T-helper 22 cell (primary cell): Measurements from ENCODE around the gene MAP4K3.
"Not testable (repeated sequence)": the region's sequence is repeated elsewhere in the genome, so short reads cannot be mapped to it uniquely, and the experiment has no call there.

Experiments used
- DNase-seq: peaks from one replicate; pipeline ENCODE4 v3.0.0-alpha.2; 2020; ENCODE audit warnings: low read depth

Gene MAP4K3

DNA sequence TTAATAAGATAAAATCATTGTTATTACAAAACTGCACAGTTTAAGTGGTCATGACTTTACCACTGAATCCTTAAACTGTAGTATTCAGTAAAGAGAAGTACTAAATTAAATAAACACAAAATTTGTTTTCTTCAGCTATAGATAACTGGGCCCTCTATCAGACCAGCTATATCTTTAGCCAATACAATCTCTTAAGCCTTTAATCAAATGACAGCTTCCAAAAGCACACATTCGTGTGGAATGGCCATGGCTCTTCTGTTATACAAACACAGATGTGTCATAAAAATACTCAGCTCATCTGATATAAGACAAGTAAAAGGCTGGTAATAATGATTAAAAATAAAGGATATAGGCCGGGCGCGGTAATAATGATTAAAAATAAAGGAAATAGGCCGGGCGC, 135.7 kb downstream of the MAP4K3 start:
- DNase-seq, result no peak

DNA sequence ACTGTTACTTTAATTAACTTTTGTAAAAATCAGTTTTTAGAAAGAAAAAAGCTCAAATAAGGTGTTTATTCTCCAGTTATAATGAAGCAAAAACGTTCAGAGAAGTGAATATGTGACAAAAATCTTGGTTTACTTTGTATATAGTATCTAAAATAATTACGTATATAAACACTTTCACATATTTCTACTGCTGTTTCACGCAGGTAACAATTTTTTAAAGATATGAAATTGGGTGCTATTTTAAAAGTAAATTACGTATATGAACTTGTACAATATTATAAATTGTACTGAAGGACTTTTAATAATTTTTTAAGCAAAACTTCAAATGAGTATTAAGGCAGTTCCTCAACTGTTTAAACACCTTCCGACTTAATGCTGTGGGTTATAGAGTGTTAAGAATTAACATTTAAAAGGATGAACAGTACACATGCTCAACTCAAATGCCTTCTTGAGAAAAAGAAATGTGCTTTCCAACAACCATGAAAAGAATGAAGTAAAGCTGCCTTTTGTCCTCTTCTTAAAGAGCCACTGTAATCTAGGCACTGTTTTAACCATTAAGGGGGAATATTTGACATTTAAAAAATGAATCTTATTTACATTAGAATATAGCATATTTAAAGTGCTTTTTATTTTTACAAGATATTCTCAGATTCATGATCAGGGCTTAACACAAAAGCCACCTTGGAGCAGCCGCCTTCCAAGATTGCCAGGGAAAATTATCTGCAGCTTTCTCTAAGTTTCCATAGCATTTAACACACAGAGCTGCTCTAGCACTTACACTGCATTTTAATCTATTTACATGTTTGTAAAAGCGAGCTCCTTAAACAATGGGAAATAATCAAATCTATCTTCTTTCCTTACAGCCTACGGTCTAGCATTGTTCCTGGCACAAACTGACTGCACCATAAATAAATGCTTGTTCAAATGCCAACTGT, 136.8 kb downstream of the MAP4K3 start:
- DNase-seq, result no peak

DNA sequence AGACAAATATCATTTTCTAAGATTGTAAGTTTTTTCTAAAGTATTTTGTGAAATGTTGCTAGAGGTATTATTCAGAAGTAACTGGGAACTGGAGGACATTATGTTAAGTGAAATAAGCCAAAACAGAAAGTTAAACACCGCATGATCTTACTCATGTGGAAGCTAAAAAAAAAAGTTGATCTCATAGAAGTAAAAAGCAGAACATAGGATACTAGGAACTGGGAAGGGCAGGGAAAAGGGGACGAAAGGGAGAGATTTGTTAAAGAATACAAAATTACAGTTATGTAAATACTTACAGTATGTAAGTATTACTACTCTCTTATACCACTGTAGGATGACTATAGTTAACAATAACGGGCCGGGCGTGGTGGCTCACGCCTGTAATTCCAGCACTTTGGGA, 146.7 kb downstream of the MAP4K3 start:
- no peak for DNase-seq

DNA sequence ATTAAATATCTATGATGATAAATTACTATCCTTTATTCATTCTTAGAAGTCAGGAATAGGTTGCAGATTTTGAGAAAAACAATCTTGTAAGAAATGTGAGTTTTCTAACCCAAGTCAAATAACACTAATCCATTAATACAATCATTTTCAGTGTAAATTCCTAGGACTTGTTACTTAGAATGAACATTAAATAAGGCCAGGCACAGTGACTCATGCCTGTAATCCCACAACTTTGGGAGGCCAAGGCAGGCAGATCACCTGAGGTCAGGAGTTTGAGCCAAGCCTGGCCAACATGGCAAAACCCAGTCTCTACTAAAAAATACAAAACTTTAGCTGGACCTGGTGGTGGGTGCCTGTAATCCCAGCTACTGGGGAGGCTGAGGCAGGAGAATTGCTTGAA, 147.5 kb downstream of the MAP4K3 start:
- DNase-seq, result no peak

DNA sequence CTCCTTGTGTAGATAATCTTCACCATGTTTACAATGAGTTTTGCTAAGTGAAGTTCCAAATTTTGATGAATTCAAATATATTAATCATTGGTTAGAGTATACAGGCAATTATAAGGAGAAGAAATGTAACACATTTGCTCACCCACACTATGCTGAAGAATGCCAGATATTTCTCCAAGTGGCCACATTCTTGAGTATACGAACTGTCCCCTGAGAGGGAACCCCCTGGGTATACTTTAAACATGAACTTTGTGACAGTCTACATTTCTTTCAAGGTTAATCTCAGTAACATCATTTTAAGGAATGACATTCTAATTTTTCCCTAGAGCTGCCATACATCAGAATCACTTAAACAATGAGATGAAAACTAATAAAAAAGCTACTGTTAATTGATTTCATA, 153.5 kb downstream of the MAP4K3 start:
- DNase-seq, result no peak

DNA sequence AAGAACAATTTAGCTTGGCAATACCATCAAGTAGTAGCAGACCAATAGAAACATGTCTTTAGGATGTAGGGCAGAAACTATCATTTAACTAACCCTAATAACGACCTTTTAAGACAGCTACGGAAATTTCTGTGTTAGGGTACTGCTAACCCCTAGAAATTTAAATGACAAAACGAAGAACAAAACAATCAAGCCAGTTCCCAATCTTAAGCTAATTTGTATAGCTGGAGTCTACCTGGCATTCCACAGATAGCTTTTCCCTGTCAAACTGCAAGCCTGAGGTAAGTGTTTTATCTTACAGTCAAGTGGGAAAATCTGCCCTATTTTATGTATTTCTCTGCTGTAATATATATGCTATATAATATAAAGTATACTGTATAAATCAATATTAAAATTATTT, 155.7 kb downstream of the MAP4K3 start:
- no peak for DNase-seq

DNA sequence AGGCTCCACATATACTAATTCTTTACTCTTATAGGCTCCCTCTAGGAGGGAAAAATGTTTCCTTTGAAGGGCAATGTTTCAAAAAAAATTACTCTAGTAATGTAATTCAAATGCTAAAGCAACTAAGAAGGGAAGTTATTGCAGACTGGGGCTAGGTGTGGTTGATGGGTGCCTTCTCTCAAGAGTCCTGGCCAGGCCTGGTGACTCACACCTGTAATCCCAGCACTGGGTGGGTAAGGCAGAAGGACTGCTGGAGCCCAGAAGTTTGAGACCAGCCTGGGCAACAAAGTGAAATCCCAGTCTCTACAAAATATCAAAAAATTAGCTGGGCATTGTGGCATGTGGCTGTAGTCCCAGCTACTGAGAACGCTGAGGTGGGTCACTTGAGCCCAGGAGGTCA, 162.1 kb downstream of the MAP4K3 start:
- DNase-seq, result no peak

DNA sequence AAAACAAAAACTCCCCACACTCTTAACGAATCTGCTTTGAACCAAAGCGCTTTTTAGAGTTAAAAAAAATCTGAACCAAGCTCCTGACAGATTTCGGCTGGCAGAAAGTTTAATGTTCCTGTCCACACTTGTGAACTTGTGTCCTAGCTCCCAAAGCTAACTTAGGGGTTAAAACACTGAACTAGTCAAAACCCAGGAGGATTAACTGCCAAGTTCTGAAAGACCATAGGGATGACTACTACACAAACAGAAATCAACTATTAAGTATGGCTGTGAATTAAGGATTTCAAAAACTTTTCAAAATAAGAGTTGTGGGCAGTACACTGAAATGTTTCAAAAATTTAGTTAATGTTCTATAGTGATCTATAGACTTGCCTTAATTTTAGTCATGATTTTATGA, 167.1 kb downstream of the MAP4K3 start:
- DNase-seq, result no peak

DNA sequence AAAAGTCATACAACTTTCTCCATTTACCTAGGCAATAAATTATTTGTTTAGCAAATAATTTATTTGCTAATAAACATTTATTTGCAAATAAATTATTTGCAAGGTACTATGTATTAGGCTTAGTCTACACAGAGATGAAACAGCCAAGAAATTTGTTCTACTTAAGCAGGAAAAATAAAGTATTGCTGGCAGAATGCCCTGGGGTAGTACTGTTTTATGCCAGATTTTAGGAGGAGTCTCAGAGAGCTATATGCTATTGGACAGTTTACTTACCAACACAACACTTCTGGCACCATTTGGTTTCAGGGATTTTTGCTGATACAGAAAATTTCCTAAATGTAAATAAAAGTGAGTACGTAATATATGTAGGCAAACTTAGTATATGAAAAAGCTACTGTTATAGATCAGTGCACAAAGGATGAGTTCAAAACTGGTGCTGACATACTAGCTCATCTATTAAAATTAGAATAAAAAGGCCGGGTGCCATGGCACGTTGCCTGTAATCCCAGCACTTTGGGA, 170.1 kb downstream of the MAP4K3 start:
- no peak for DNase-seq

DNA sequence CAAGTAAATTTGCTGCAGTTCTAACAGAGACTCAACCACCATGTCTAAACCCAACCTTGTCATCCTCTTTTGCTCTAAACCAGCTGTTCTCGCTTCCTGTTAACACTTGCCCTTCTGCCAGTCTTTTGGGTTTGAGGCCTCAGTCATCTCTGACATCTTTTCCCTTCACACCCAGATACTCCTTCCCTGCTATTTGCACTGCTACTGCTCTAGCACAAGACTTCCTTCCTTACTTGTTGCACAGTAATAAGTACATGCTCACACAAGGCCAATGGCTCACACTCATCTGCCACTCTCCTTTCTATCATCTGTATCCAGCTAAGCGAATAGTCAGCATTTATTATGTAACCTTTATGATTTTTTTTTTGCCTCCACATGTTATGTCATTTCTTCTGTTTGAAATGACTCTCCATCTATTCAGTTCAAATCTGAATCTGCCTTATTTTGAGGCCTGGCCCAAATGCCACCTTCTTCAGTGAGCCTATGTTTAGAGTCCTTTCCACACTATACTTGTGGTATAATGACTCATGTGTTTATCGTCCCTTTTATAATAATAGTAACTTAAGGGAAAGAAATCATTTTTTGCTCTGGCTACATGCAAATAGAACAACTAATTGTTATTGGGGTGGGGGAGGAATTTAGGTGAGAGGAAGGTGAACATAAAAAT, 170.8 kb downstream of the MAP4K3 start:
- DNase-seq, result no peak

DNA sequence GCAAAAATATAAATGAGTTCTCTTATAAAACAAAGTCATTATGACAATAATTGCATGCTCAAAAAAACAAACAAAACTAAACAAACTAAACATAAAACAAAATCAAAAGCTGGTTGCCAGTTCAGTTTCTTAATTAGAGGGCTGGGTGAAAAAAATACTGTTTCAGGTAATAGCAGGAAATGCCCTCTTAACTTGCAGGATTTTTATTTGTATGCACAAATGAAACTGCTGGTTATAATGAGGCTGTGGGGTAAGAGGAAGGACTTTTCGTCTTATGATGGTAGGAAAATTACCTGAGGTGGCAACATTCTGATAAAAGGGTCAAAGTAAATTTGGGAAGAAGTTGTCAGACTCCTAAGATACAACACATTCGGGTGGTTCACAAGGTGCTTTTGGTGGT, 171.8 kb downstream of the MAP4K3 start:
- no peak for DNase-seq

DNA sequence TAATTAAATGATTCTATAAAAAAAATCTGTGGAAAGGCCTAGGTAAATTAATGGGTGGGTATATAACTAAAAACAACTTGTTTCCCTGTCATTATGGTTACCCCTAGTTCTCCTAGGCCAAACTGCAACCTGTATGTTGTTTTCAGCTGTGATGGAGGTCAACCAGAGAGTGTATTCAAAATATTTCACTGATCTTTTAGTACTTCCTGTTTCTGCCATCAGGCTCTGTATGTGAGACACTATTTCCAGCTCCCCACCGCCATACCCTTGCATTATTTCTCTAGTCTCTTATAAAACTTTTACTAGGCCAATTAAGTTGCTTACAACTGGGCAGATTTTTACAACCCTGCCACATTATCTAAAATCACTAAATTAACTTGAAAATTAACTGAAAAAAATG, 172.4 kb downstream of the MAP4K3 start:
- DNase-seq, result no peak

DNA sequence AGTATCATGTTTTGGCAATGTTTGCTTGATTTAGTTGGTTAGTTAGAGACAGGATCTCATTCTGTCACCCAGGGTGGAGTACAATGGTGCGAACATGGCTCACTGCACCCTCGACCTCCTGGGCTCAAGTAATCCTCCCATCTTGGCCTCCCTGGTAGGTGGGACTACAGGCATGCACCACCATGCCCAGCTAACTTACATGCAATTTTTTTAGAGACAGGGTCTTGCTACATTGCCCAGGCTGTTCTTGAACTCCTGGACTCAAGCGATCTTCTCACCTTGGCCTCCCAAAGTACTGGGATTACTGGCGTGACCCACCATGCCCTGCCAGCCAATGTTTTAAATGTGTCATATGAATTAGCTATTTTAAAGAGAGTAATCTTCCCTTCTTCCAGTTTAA, 177.0 kb downstream of the MAP4K3 start:
- no peak for DNase-seq

DNA sequence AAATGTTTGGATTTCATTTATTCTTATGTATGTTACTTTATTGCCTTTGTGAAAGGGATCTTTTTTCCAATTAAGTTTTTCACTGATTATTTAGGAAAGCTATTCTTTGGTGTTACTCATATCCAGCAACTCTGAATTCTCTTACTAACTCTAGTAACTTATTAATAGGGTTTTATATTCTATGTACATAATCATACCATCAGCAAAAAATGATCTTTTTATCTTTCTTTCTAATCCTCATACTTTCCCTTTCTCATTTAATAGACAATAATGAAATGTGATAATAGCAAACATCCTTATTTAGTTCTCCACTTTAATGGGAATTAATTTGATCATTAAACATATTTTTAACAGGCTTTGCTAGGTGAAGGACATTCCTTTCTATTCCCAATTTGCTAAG, 181.0 kb downstream of the MAP4K3 start:
- DNase-seq, result no peak

DNA sequence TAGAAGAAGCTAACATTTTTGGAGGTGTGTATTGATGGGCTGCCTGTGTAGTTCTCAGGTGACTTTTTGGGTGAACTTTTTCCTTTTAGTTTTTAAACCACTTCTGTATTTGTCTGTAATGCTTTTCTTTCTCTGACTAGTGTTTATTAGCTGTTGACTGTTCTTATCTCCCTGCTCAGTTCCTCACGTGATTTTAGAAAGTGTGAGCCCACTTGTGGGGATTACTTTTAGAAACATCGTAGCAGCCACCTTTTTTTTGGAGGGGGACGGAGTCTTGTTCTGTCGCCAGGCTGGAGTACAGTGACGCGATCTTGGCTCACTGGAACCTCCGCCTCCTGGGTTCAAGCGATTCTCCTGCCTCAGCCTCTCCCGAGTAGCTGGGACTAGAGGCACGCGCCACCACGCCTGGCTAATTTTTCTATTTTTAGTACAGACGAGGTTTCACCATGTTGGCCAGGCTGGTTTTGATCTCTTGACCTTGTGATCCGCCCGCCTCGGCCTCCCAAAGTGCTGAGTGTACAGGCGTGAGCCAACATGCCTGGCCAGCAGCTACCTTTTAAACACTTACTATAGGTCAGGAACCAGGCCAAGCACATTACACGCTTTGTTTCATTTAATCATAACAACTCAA, 184.1 kb downstream of the MAP4K3 start:
- no peak for DNase-seq

DNA sequence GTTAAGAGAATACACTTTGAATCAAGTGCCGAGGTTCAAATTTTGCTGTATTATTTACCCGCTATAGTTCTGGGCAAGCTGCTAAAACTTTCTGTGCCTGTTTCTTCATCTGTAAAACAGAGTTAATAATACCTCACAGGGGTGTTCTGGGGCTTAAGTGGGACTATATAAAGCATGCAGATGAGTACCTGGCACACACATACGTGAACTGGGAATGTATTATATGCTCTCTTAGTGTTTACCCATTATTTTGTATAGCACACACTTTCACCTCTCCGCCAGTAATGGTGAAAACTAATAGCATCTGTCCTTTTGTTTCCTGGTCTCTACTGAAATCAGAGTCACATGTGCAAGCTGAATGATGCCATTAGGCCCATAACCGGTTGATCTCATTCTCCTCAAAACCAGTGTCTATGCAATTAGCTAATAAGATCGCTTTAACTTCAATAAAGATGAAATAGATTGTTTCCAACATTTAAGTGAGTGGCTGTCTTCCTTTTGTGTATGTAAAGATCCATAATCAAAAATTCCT, 189.5 kb downstream of the MAP4K3 start:
- DNase-seq, result no peak

DNA sequence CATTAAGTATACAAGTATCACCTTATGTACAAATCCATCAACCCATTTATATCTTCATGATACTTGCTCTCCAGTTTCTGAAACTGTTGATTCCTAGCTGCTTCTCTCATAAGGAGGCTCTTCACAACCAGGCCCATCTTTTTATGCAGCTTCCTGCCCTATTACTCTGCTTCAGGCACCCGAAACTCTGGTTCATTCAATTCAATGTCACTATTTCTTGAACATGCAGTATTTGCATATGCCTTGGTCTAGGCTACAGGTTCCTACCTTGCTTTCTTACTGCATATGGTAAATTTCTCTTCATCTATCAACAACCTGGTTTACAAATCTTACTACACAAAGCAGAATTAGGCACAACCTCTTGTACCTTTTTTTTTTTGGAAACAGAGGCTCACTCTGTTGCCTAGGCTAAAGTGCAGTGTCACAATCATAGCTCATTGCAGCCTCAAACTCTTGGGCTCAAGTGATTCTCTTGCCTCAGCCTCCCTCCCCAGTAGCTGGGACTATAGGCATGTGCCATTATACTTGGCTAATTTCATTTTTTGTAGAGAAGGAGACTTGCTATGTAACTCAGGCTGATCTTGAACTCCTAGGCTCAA, 190.6 kb downstream of the MAP4K3 start:
- DNase-seq, result no peak

DNA sequence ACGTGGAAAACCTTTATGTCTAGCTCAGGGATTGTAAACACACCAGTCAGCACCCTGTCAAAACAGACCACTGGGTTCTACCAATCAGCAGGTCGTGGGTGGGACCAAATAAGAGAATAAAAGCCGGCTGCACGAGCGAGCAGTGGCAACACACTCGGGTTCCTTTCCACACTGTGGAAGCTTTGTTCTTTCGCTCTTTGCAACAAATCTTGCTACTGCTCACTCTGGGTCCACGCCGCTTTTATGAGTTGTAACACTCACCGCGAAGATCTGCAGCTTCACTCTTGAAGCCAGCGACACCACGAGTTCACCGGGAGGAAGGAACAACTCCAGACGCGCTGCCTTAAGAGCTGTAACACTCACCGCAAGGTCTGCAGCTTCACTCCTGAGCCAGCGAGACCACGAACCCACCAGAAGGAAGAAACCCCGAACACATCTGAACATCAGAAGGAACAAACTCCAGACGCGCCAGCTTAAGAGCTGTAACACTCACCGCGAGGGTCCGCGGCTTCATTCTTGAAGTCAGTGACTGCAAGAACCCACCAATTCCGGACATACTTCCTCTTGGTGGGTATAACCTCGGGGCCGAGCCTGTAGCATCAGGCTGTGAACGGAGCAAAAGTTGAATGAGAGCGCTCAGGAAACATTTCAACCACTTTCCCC, 192.0 kb downstream of the MAP4K3 start:
- not testable (repeated sequence) for DNase-seq

DNA sequence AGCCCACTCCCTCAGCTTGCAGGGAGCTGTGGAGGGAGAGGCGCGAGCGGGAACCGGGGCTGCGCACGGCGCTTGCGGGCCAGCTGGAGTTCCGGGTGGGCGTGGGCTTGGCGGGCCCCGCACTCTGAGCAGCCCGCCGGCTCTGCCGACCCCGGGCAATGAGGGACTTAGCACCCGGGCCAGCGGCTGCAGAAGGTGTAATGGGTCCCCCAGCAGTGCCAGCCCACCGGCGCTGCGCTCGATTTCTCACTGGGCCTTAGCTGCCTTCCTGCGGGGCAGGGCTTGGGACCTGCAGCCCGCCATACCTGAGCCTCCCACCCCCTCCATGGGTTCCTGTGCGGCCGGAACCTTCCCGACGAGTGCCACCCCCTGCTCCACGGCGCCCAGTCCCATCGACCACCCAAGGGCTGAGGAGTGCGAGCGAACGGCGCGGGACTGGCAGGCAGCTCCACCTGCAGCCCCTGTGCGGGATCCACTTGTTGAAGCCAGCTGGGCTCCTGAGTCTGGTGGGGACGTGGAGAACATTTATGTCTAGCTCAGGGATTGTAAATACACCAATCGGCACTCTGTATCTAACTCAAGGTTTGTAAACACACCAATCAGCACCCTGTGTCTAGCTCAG, 192.7 kb downstream of the MAP4K3 start:
- DNase-seq, result not testable (repeated sequence)

DNA sequence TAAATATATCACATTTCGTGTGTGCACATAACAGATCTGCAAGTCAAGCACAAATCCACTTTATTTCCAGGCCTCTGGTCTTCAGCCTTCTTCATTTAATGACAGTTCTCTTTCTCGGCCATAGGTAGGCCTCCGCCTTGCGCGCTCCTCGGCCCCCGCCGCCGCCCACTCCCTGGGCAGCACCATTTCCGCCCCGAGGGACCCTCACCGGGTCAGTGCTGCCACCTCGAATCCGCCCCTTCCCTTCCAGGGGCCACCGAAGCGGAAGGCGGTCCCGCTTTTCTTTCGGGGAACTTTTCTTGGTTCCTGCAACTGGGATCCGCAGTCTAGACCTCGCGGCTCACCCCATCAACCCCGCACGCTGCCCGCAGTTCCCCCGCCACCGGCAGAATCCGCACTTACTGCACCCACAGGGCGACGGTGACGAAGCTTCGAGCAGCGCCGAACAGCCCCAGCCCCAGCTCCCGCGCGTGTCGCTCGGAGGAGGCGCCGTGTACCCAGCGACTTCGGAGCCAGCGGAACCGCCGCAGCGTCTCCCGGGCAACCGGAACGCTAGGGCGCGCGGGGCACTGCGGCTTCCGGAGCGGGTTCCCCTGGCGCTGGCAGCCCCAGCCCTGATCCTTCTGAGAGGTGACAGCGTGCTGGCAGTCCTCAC, 193.5 kb downstream of the MAP4K3 start, which contains the start of gene CDKL4:
TSS of gene CDKL4 (minus strand) at position 502 of the 655 bp plus-strand sequence.
- no peak for DNase-seq
